ENCODE measurements around the gene SLC25A53. TPM values are rescaled to one million over a fixed set of nuclear protein-coding genes. Genes with fewer than 3 reads are reported as not detected.

SLC25A53 gene
- 10 to 100 TPM in 1 of 2 donors, 1 to 10 TPM in 1; 8.6 to 10.2 TPM for total RNA-seq
- long read RNA-seq, partial matches to known transcripts, result 0 of 4 reads
- long read RNA-seq, other reads (novel, unspliced or antisense), result 1 of 4 reads

- ATAC-seq (peak; percentile 96 to 98), DNase-seq (peak; percentile 80)
- intact Hi-C loops (cut with DNase I), result no loop called here
These were observed at the start of gene SLC25A53 for GRCh38 chrX:104156630-104157529. Gene SLC25A53 (minus strand): TSS chrX:104157009. CDS start chrX:104105257, 51,752 bp downstream.

- intact Hi-C loops (cut with DNase I), result no loop called here
- DNase-seq, result no peak
These were observed 48.7 kb upstream of the SLC25A53 start for GRCh38 chrX:104205548-104205947.

GRCh38 chrX:104195489-104196084 is 38.8 kb upstream of the SLC25A53 start:
- DNase-seq (no peak), ATAC-seq (no peak)
- intact Hi-C loops (cut with DNase I), result loop anchor here in 1 of 2 donors (5.0 kb wide), 1 partner anchor 77 kb away; no protein-coding TSS in a partner anchor

More at GRCh38 chrX:104205548-104205947, 48.7 kb upstream of the SLC25A53 start:
- no peak for ATAC-seq

GRCh38 chrX:104195013-104195412 is 38.2 kb upstream of the SLC25A53 start:
- DNase-seq (no peak), ATAC-seq (no peak)
- intact Hi-C loops (cut with DNase I), result loop anchor here in 1 of 2 donors (5.0 kb wide), 1 partner anchor 77 kb away; no protein-coding TSS in a partner anchor

- ATAC-seq (no peak), DNase-seq (no peak)
- intact Hi-C loops (cut with DNase I), result no loop called here
These were observed 36.7 kb upstream of the SLC25A53 start for GRCh38 chrX:104193485-104193884.

GRCh38 chrX:104189837-104190236 is 33.0 kb upstream of the SLC25A53 start:
- ATAC-seq, result no peak
- no peak for DNase-seq
- intact Hi-C loops (cut with DNase I), result no loop called here

- intact Hi-C loops (cut with DNase I), result no loop called here
- no peak for ATAC-seq
These were observed 31.1 kb upstream of the SLC25A53 start for GRCh38 chrX:104187931-104188330.

GRCh38 chrX:104183685-104184084 is 26.9 kb upstream of the SLC25A53 start:
- no peak for ATAC-seq
- intact Hi-C loops (cut with DNase I), result no loop called here

More at GRCh38 chrX:104187931-104188330, 31.1 kb upstream of the SLC25A53 start:
- DNase-seq, result no peak

GRCh38 chrX:104173841-104174240 is 17.0 kb upstream of the SLC25A53 start:
- DNase-seq, result no peak
- intact Hi-C loops (cut with DNase I), result no loop called here
- ATAC-seq, result no peak

More at GRCh38 chrX:104183685-104184084, 26.9 kb upstream of the SLC25A53 start:
- DNase-seq, result no peak

- intact Hi-C loops (cut with DNase I), result no loop called here
- DNase-seq (no peak), ATAC-seq (no peak)
These were observed 16.0 kb upstream of the SLC25A53 start for GRCh38 chrX:104172788-104173187.

GRCh38 chrX:104172121-104172520 is 15.3 kb upstream of the SLC25A53 start:
- intact Hi-C loops (cut with DNase I), result no loop called here
- DNase-seq, result no peak
- ATAC-seq, result no peak

- no peak for DNase-seq
- no peak for ATAC-seq
- intact Hi-C loops (cut with DNase I), result no loop called here
These were observed 11.3 kb upstream of the SLC25A53 start for GRCh38 chrX:104168127-104168526.

GRCh38 chrX:104166735-104167436 is 10.1 kb upstream of the SLC25A53 start:
- intact Hi-C loops (cut with DNase I), result no loop called here
- DNase-seq, result no peak
- ATAC-seq, result peak in 1 of 2 donors; percentile 71

- intact Hi-C loops (cut with DNase I), result no loop called here
- ATAC-seq (peak; percentile 97 to 99), DNase-seq (peak; percentile 89)
These were observed 9.3 kb upstream of the SLC25A53 start, which contains the start of gene FAM199X for GRCh38 chrX:104165894-104166734. Gene FAM199X (plus strand): TSS chrX:104166453. CDS start chrX:104166786, 333 bp downstream.

GRCh38 chrX:104151037-104151436 is 5.8 kb downstream of the SLC25A53 start:
- intact Hi-C loops (cut with DNase I), result no loop called here
- ATAC-seq, result no peak
- no peak for DNase-seq

GRCh38 chrX:104141087-104141760 is 15.6 kb downstream of the SLC25A53 start:
- intact Hi-C loops (cut with DNase I), result no loop called here
- no peak for DNase-seq
- no peak for ATAC-seq

GRCh38 chrX:104137496-104137895 is 19.3 kb downstream of the SLC25A53 start:
- intact Hi-C loops (cut with DNase I), result loop anchor here in 1 of 2 donors (2.0 to 5.0 kb wide), 2 partner anchors 41 to 290 kb away; no protein-coding TSS in a partner anchor
- DNase-seq (no peak), ATAC-seq (no peak)
